SH-SY5Y (cell line): ENCODE results near the gene ZNF135.

ENCODE experiments used
- GATA2 ChIP-seq: IDR thresholded peaks from 2 replicates; pipeline ENCODE4 v1.6.1; 2011; ENCODE audit warnings: mild to moderate bottlenecking, low read depth, low read length
- GATA3 ChIP-seq: IDR thresholded peaks from 2 replicates; pipeline ENCODE4 v1.6.1; 2011; ENCODE audit warnings: low read depth, mild to moderate bottlenecking, low read length, moderate library complexity

The ZNF135 gene

DNA sequence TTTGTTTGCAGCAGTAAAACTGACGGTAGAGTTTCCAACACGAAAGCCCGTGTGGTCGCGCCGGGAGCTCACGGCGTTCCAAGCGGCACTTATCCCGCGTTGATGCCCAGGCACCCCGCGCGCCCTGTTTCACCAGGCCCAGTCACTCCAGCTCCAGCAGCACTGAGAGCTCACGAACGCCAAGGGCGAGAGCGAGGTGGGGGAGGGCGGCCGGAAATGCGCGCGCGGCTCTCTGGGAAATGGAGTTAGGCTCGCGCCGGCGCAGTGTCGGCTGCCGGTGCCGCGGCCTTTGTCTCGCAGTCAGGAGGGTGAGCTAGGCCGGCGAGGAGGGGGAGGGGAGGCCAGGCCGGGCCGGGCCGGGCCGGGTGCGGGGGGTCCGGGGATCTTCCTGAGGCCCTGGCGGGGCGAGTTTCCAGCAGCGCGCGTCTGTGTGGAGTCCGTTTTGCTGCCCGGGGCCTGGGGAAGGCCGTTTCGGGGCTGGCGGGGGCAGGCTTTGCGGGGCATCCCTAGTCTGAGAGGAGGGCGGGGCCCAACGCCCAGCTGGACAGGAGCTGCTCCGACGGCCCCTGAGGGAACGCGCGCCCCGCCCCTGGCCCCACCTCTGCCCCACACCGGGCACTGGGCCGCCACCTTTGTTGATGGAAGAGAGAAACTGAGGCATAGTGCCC lies at the start of gene ZNF135:
ZNF135 (plus strand) TSS at position 280 of the 668 bp plus-strand sequence. CDS start 721 bp downstream, outside the sequence.
- no peak for TF ChIP-seq GATA3
- no peak for TF ChIP-seq GATA2

DNA sequence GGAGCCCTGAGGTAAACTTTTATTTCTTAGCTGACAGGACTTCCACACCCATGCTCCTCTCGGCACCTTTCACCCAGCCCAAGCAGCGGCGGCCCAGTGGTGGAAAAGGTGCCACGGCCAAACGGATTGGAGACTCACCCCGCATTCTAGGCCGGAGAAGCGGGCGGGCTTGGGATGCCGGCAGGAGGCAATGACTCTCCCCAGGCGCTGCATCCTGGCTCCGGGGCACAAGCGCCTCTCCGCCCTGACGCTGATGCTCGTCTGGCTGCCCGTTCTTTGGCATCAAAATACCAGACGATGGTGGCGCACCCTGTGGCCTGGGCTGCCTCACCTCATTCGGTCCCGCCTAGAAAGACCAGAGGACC lies 49.8 kb upstream of the ZNF135 start:
- no peak for TF ChIP-seq GATA3
- no peak for TF ChIP-seq GATA2

DNA sequence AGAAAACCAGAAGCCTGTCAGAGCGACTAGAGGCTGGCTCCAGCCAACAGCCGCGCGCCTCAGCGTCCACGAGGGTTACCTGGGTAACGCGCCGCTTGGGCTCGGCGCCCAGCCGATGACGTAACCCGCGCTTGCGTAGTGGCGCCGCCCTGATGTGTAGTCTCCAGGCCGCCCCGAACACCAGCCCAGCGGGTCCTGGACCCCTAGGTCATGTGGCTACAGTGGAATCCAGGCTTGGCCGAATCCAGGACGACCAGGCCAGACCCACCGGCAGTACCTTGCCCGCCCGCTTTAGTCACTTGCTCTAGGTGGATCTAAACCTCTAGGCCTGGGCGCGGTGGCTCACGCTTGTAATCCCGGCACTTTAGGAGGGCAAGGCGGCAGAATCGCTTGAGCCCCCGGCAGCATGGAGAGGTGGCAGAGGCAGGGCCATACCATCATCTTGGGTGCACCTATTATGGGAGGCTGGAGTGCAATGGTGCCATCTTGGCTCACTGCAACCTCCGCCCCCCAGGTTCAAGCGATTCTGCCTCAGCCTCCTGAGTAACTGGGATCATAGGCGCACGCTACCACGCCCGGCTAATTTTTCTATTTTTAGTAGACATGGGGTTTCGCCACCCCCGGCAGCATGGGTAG lies 49.3 kb upstream of the ZNF135 start:
- TF ChIP-seq GATA3 (no peak), GATA2 (no peak)

DNA sequence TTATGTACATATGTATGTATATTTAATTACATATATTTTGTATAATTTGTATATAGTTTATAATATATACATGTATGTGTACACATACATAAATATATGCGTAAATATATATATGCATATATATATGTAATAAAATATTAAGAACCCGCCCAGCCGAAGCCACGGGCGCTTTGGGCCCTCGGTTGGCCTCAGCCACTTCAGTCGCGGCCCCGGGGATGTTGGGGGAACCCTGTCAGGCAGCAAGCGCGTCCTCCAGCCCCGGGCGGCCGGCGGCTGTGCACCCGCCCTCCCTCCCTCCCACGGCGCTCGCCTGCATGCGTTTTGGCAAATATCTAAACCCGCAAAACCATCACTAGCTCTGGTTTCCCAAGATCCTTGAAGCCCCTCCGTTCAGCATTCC lies 48.6 kb upstream of the ZNF135 start:
- no peak for TF ChIP-seq GATA3
- no peak for TF ChIP-seq GATA2

DNA sequence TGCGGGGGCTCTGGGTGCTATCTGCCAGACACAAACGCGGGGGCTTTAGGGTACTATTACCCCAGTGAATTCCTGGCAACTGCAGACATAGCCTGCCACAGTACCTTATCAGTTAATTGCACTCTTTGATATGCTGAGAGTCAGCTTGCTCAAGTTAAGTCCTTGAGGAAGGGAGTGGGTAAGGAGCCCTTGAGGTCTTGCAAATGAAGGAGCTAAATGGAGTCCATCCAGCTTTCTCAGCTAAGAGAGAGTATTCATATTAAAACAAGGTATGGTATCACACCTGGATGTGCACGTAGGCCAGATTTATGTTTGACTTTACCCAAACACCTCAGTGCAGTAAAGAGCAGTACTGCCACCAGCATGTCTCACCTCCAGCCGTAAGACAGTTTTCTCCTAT lies 44.9 kb upstream of the ZNF135 start:
- TF ChIP-seq GATA3, result no peak

DNA sequence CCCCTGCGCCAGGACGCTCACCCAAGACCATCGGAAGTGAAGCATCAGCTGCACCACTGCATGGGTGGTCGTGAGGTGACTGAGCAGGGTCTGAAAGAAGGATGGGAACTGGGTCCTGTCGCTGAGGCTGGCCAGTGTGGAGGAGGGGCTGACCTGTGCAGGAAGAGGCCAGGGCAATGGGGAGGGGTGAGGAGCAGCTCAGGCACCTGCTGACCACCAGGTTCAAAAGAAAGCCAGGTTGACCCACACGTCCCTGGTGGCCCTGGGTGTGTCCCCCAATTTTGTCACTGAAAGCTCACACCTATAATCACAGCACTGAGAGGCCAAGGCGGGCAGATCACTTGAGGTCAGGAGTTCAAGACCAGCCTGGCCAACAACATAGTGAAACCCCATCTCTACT lies 39.0 kb upstream of the ZNF135 start:
- TF ChIP-seq GATA3, result no peak

DNA sequence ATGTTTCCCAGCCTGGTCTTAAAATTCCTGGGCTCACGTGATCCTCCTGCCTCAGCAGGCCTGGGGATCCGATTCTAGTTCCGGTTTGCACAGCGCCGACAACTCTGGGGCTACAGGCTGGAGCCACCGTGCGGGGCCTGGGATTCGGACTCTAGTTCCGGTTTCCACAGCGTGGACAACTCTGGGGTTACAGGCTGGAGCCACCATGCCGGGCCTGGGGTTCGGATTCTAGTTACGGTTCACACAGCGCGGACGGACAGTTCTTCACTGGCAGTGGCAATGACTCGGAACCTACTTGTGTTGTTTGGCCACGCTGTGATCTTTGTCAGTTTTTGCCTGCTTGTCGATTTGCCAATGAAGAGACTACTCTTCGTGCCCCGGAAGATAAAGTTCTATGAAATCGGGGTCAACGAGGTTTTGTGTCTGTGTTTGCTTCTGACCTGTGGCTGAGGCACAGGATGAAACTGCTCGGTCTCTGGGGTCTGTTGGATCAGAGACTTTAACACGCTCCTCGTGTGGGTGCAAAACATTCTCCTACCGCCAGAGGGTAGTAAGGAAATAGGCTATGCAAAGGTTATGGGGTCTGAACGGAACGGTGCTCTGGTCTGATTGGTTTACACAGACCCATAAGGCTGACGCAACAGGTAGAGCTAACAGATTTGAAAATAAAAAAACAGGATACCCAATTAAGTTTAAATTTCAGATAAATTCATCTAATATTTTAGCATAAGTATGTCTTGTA lies 37.4 kb upstream of the ZNF135 start:
- TF ChIP-seq GATA2 (no peak), GATA3 (no peak)

DNA sequence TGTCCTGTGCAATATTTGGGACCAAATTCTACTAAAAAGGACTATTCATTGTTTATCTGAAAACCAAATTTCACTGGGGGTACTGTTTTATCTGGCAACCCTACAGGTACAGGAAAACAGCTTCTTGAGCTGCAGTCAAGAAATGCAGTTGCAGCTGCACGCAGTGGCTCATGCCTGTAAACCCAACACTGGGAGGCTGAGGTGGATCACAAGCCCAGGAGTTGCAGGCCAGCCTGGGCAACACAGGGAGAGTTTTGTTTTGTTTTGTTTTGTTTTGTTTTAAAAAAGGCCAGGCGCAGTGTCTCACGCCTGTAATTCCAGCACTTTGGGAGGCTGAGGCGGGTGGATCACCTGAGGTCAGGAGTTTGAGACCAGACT lies 36.8 kb upstream of the ZNF135 start:
- no peak for TF ChIP-seq GATA2
- TF ChIP-seq GATA3, result no peak

DNA sequence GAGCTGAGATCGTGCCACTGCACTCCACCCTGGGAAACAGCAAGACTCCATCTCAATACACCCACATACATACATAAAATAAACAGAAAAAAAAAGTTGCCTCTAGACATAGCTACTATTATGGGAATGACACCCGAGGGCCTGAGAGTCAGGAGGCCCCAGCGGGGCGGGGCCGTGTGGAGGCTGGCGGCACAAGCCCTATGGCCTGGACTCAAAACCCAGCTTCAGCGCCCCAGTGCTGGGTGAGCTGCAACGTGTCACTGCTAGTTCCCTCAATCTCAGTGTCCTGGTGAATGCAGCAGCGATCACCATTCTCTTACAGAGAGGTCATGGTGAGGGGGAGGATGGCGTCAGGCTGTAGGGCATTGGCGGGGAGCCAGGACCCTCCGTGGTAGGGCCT lies 34.4 kb upstream of the ZNF135 start:
- no peak for TF ChIP-seq GATA3
- no peak for TF ChIP-seq GATA2

DNA sequence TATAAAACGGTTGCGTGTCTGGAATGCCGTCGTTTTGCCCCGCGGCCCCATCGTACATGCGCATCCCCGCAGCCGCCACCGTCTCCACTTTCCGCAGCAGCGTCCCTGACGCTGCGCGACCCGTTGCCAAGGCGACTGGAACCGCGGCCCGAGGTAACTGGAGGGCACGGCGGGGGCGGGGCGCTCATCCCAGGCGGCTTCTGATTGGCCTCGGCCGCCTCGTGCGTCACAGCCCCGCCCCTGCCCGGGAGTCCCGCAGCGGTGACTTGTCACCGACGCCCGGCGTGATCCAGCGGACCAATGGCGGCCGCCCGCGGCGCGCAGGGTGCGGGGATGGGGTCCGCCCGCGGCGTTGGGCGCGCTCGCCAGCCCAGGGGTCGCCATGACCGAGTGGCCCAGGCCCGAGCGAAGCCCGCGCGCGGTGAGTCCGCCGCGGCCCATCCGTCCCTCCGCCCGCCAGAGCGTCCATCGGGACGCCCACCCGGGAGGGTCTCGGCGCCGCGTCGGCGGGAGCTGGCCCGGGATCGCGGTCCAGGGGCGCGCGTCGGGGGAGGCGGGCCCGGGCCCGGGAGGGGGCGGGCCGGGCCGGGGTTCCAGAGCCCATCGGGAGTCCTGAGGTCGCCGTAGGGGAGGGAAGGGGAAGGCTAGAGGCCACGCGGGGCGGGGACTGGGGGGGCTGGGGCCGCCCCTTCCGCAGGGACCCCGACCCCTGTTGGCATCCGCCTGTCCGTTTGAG lies 25.2 kb upstream of the ZNF135 start, which contains the start of gene ZSCAN1:
ZSCAN1 (plus strand) TSS at position 285 of the 736 bp plus-strand sequence. CDS start 3,812 bp downstream, outside the sequence.
- no peak for TF ChIP-seq GATA3
- TF ChIP-seq GATA2, result no peak

DNA sequence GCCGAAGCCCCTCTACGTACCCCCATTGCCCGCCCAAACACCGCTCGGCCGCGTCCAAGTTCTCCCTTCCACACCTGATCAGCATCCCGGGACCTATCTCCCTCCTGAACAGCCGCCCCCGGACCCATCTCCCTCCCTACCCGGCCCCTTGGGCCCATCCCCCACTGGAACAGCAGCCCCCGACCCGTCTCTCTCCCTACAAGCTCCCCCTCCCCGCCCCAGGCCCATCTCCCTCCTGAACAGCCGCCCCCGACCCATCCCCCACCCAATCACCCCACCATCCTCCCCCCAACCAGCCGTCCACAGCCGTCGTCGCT lies 24.6 kb upstream of the ZNF135 start:
- TF ChIP-seq GATA2, result no peak
- no peak for TF ChIP-seq GATA3

DNA sequence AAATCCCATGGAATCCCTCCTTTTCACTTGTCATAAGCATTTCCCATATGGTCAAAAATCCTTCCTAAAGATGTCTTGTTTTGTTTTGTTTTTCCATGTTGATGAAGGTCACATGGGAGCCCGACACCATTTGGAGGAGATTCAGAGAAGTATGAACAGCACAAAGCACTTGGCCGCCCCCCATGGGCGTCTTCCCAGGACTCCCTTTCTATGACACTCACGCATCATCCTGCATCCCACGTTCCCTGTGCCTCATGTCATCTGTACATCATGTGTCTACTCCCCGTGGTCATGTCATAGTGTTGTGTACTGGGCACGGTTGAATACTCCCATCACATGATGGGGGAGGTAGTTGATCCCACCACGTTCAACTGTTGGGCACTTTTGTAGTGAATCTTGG lies 23.2 kb upstream of the ZNF135 start:
- TF ChIP-seq GATA2, result no peak
- no peak for TF ChIP-seq GATA3

DNA sequence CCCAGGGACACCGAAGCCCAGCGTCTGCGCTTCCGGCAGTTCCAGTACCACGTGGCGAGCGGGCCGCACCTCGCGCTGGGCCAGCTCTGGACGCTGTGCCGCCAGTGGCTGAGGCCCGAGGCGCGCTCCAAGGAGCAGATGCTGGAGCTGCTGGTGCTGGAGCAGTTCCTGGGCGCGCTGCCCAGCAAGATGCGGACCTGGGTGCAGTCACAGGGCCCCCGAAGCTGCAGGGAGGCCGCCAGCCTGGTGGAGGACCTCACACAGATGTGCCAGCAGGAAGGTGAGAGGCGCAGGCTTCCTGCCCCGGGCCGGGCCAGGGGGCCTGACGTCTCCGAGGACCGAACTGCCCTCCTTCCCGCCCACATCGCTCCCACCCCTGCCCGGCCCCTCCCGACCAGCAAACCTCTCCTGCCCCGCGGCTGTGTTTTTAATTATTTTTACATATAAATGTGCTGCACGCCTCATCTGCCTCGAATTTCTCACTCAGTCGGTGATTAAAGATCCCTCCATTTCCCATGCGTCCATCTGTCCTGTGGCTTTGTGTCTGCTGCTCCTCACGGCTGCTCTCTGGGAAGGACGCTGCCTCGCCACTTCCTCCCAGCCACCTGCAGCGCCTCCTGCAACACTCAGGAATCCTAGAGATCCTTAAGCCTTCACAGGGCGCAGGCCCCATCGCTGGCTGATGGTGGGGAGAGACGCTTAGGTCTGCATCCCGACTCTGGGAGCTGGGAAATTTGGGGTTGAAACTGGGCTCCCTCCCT lies 21.0 kb upstream of the ZNF135 start:
- TF ChIP-seq GATA3 (no peak), GATA2 (no peak)

DNA sequence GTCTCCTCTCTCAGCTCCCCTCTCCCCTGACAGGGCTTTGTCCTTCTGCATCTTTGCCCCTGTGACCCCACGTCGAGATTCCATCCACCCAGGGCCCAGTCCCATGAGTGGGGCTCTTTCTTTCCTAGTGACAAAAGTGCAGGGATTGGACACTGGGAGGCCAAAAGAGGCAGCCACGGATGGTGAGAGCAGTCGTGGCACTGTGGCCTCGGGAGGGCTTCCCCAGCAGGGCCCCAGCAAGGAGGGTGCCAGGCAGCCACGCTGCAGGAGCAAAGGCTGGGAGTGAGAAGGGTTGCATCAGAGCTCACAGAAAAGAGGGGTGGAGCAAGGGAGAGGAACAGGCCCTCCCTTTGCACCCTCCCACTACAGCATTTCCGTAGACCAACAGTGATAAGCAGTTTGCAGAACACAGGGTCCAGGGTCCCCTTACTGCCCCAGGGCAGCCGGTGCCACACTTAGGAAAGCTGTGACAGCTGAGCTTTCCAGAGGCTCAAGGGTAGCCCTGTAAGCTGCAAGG lies 20.3 kb upstream of the ZNF135 start:
- TF ChIP-seq GATA2 (no peak), GATA3 (no peak)
